HG02610 (cell line): ENCODE measurements around the gene SMCO2.

Source experiments
- ATAC-seq: cut with Tn5 transposase; IDR thresholded peaks from one replicate; pipeline ENCODE4 v1.9.1; 2021; ENCODE audit warnings: mild to moderate bottlenecking, moderate library complexity; ENCODE audit not compliant: unreplicated experiment

Gene SMCO2

GRCh38 chr12:27446436-27446835, at the start of gene SMCO2:
Gene SMCO2 (plus strand): TSS chr12:27446736. CDS start chr12:27470632, 23,896 bp downstream.
- ATAC-seq, result no peak

- no peak for ATAC-seq
Measured at GRCh38 chr12:27398466-27398865, 48.1 kb upstream of the SMCO2 start.

- no peak for ATAC-seq
Measured at GRCh38 chr12:27399074-27399473, 47.5 kb upstream of the SMCO2 start.

GRCh38 chr12:27400856-27401354, 45.6 kb upstream of the SMCO2 start:
- no peak for ATAC-seq

GRCh38 chr12:27412047-27412446, 34.5 kb upstream of the SMCO2 start:
- ATAC-seq, result no peak

GRCh38 chr12:27422697-27423096, 23.8 kb upstream of the SMCO2 start:
- ATAC-seq, result no peak

GRCh38 chr12:27424631-27425230, 21.8 kb upstream of the SMCO2 start:
- ATAC-seq, result no peak

GRCh38 chr12:27425306-27425705, 21.2 kb upstream of the SMCO2 start:
- ATAC-seq, result no peak

GRCh38 chr12:27426743-27427487, 19.6 kb upstream of the SMCO2 start:
- ATAC-seq, result no peak

GRCh38 chr12:27427824-27428223, 18.7 kb upstream of the SMCO2 start:
- no peak for ATAC-seq

GRCh38 chr12:27428466-27428865, 18.1 kb upstream of the SMCO2 start:
- ATAC-seq, result no peak

GRCh38 chr12:27429606-27430005, 16.9 kb upstream of the SMCO2 start:
- no peak for ATAC-seq

GRCh38 chr12:27431185-27431584, 15.4 kb upstream of the SMCO2 start:
- no peak for ATAC-seq

- ATAC-seq, result no peak
Measured at GRCh38 chr12:27434673-27435565, 11.6 kb upstream of the SMCO2 start.

- ATAC-seq, result no peak
Measured at GRCh38 chr12:27436029-27436428, 10.5 kb upstream of the SMCO2 start.

- no peak for ATAC-seq
Measured at GRCh38 chr12:27436768-27437167, 9.8 kb upstream of the SMCO2 start.

- ATAC-seq, result no peak
Measured at GRCh38 chr12:27437839-27438238, 8.7 kb upstream of the SMCO2 start.

- ATAC-seq, result no peak
Measured at GRCh38 chr12:27447761-27448160, 1.2 kb downstream of the SMCO2 start.

GRCh38 chr12:27449026-27449425, 2.5 kb downstream of the SMCO2 start:
- ATAC-seq, result no peak

- no peak for ATAC-seq
Measured at GRCh38 chr12:27449893-27450534, 3.5 kb downstream of the SMCO2 start.
